Jurkat, Clone E6-1 (cell line): ENCODE data around the gene HAPLN1.
A peak's percentile ranks its signal among the peaks of the same experiment; 100 is the strongest.

ENCODE experiments used
- DNase-seq: peaks from one replicate; pipeline ENCODE4 v3.0.0-alpha.2; 2011; ENCODE audit warnings: low read depth, low spot score
- H3K4me3 ChIP-seq: 2 replicates; pipeline ENCODE4 v1.5.1; 2011; ENCODE audit warnings: mild to moderate bottlenecking, low read length, control low read depth, moderate library complexity

Gene HAPLN1

GRCh38 chr5:83657807-83658525, 62.7 kb downstream of the HAPLN1 start:
- DNase-seq = no peak
- H3K4me3 ChIP-seq = no peak overlapping the region

GRCh38 chr5:83654427-83654994, 66.1 kb downstream of the HAPLN1 start:
- DNase-seq = no peak

GRCh38 chr5:83653669-83654068, 67.0 kb downstream of the HAPLN1 start:
- H3K4me3 ChIP-seq = no peak overlapping the region
- no peak for DNase-seq

More at GRCh38 chr5:83654427-83654994, 66.1 kb downstream of the HAPLN1 start:
- no peak overlapping the region for H3K4me3 ChIP-seq

- H3K4me3 ChIP-seq = no peak overlapping the region
These were observed 74.7 kb downstream of the HAPLN1 start for GRCh38 chr5:83645936-83646335.

GRCh38 chr5:83644301-83644700, 76.4 kb downstream of the HAPLN1 start:
- no peak for DNase-seq
- H3K4me3 ChIP-seq = no peak overlapping the region

More at GRCh38 chr5:83645936-83646335, 74.7 kb downstream of the HAPLN1 start:
- DNase-seq = no peak

- no peak overlapping the region for H3K4me3 ChIP-seq
- DNase-seq = no peak
These were observed 78.7 kb downstream of the HAPLN1 start for GRCh38 chr5:83641946-83642345.

- no peak overlapping the region for H3K4me3 ChIP-seq
- no peak for DNase-seq
These were observed 80.7 kb downstream of the HAPLN1 start for GRCh38 chr5:83639911-83640310.

- no peak overlapping the region for H3K4me3 ChIP-seq
- DNase-seq = no peak
These were observed 84.5 kb downstream of the HAPLN1 start for GRCh38 chr5:83636156-83636555.

GRCh38 chr5:83633285-83633684, 87.4 kb downstream of the HAPLN1 start:
- H3K4me3 ChIP-seq = no peak overlapping the region
- DNase-seq = no peak

- H3K4me3 ChIP-seq = no peak overlapping the region
- no peak for DNase-seq
These were observed 87.8 kb downstream of the HAPLN1 start for GRCh38 chr5:83632874-83633273.

- DNase-seq = no peak
- no peak overlapping the region for H3K4me3 ChIP-seq
These were observed 92.3 kb downstream of the HAPLN1 start for GRCh38 chr5:83628360-83628759.

- no peak for DNase-seq
- no peak overlapping the region for H3K4me3 ChIP-seq
These were observed 105.8 kb downstream of the HAPLN1 start for GRCh38 chr5:83614841-83615240.

- H3K4me3 ChIP-seq = no peak overlapping the region
- DNase-seq = peak; percentile 9
These were observed 112.5 kb downstream of the HAPLN1 start for GRCh38 chr5:83608122-83608521.

GRCh38 chr5:83595217-83595616, 125.4 kb downstream of the HAPLN1 start:
- DNase-seq = no peak

GRCh38 chr5:83590966-83591365, 129.7 kb downstream of the HAPLN1 start:
- H3K4me3 ChIP-seq = no peak overlapping the region
- no peak for DNase-seq

More at GRCh38 chr5:83595217-83595616, 125.4 kb downstream of the HAPLN1 start:
- H3K4me3 ChIP-seq = no peak overlapping the region

GRCh38 chr5:83589786-83590185, 130.9 kb downstream of the HAPLN1 start:
- no peak for DNase-seq
- no peak overlapping the region for H3K4me3 ChIP-seq
